Progenitor cell of endocrine pancreas (in vitro differentiated cells): ENCODE data around the gene VIPAS39. TPM values are rescaled to one million over a fixed set of nuclear protein-coding genes. Genes with fewer than 3 reads are reported as not detected.

ENCODE experiments used
- DNase-seq: peaks from one replicate; pipeline ENCODE4 v3.0.0; 2021; ENCODE audit warnings: low spot score; ENCODE audit not compliant: unreplicated experiment
- H3K27ac Mint-ChIP-seq: 2 replicates; pipeline ENCODE4 v1.8.0; 2021; ENCODE audit warnings: mild to moderate bottlenecking, moderate library complexity, mixed read lengths
- H3K27me3 Mint-ChIP-seq: 2 replicates; pipeline ENCODE4 v1.8.0; 2021; ENCODE audit warnings: mixed read lengths
- H3K36me3 Mint-ChIP-seq: 2 replicates; pipeline ENCODE4 v1.8.0; 2022; ENCODE audit warnings: mixed read lengths; ENCODE audit not compliant: insufficient read depth
- H3K4me1 Mint-ChIP-seq: 2 replicates; pipeline ENCODE4 v1.8.0; 2021; ENCODE audit warnings: low read depth, mixed read lengths
- H3K4me3 Mint-ChIP-seq: 2 replicates; pipeline ENCODE4 v1.8.0; 2021; ENCODE audit warnings: low read depth, mild to moderate bottlenecking, moderate library complexity, mixed read lengths
- H3K9me3 Mint-ChIP-seq: 2 replicates; pipeline ENCODE4 v1.8.0; 2021; ENCODE audit warnings: low read depth, mixed read lengths
- total RNA-seq: library from RNA; stranded (reverse); gene quantifications from 2 replicates; pipeline ENCODE4 v1.2.1, GENCODE V29; 2021
- TF ChIP-seq, protein P1 (sequence below): fragments of 200-600 bp; sonication (generic); IDR thresholded peaks from one replicate; pipeline ENCODE4 v1.5.0; 2021; ENCODE audit warnings: antibody characterized with exemption, mild to moderate bottlenecking; ENCODE audit not compliant: unreplicated experiment

The VIPAS39 gene
- total RNA-seq, 1 donor from 2014 or later: 30.7 TPM

DNA sequence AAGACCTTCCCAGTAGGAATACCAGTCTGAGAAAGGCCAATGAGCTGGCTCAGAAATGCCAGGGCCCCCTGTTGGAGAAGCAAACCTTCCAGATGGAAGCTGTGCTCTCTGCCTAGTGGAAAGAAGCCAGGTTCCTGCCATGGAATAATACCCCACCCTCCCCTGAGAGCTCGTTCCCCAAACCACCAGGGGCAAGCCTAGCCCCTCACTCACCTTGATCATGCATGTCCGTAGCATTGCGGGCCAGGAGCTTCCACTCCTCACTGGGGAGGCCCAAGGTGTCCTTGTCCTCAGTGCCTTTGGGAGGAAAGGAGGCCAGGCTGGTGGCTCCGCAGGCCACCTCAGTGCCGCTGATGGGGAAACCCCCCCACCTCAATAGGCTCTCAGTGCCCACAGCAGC is 20.6 kb upstream of the VIPAS39 start:
- DNase-seq: no peak
- Mint-ChIP-seq H3K4me1 (no peaks in the 10 kb centered on the region), H3K27ac (no peak overlapping the region), H3K9me3 (no peaks in the 10 kb centered on the region), H3K36me3 (no peaks in the 10 kb centered on the region), H3K27me3 (peaks cover 3% of the 10 kb centered on the region), H3K4me3 (no peak overlapping the region)
- TF ChIP-seq, protein P1, sequence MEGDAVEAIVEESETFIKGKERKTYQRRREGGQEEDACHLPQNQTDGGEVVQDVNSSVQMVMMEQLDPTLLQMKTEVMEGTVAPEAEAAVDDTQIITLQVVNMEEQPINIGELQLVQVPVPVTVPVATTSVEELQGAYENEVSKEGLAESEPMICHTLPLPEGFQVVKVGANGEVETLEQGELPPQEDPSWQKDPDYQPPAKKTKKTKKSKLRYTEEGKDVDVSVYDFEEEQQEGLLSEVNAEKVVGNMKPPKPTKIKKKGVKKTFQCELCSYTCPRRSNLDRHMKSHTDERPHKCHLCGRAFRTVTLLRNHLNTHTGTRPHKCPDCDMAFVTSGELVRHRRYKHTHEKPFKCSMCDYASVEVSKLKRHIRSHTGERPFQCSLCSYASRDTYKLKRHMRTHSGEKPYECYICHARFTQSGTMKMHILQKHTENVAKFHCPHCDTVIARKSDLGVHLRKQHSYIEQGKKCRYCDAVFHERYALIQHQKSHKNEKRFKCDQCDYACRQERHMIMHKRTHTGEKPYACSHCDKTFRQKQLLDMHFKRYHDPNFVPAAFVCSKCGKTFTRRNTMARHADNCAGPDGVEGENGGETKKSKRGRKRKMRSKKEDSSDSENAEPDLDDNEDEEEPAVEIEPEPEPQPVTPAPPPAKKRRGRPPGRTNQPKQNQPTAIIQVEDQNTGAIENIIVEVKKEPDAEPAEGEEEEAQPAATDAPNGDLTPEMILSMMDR: no peak

DNA sequence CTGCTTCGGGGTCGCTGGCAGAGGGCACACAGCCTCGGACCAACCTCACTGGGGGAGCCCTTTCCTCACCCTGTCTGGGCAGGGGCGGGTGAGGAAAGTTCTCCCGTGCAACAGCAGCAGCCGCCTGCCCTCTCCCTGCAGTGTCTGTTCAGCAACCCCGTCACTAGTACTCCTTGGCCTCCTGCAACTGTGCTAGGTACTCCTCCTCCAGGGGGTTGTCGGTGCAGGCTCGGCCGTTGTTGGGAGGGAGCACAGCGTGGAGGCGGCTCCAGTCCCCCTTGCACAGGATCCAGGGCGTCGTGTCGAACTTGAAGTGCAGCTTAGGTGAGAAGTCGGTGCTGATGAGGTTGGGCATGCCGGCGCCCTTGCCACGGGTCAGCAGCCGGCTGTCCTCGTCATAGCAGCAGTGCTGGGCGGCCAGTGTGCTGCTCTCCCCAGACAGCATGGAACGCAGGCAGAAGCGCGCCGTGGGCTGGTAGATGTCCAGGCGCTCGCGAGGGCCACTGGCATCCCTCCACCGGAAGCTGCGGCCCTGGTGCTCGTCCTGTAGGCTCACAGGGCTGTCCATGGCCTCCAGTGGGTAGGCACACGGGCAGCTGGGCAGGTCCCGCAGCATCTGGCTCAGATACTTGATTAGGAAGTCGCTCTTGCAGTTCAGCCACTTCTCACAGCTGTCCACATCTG is 18.2 kb upstream of the VIPAS39 start:
- peaks cover 5% of the 10 kb centered on the region for H3K4me1 Mint-ChIP-seq
- peaks cover 3% of the 10 kb centered on the region for H3K27me3 Mint-ChIP-seq
- DNase-seq: no peak
- no peaks in the 10 kb centered on the region for H3K9me3 Mint-ChIP-seq
- H3K4me3 Mint-ChIP-seq: no peak overlapping the region
- H3K36me3 Mint-ChIP-seq: no peaks in the 10 kb centered on the region
- H3K27ac Mint-ChIP-seq: no peak overlapping the region
- TF ChIP-seq, protein P1: no peak

DNA sequence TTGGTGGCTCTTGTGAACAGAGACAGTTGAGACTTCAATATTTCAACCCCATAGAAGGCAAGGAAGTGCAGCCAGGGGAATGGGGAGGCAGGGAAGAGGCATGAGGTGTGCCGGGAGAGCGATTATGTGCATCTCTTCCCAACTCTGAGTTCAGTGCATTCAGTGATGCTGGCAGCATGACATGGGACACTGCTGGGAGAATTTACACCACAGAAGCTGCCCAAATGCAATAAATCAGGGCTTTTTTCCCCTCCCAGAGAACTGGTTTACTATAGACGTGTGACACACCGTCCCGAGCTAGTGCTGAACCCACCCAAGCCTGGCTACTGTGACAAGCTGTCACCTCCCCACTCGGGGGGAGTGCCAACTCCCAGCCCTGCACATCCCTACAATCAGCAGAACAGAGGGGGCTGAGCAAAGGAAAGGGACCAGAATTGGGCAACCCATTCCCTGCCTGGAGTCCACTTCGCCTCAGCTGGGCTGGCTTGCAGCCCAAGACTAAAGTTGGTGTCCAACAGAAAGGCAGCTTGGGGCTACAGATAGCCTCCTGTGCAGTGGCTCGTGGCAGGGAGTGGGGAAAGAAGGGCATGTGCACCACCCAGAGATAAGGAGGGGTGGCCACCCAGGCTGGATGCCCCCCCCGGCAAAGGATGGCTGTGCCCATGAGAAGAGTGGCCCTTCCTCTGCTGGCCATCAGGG is 17.2 kb upstream of the VIPAS39 start:
- H3K4me1 Mint-ChIP-seq: peaks cover 5% of the 10 kb centered on the region
- DNase-seq: no peak
- no peaks in the 10 kb centered on the region for H3K9me3 Mint-ChIP-seq
- TF ChIP-seq, protein P1: no peak
- H3K36me3 Mint-ChIP-seq: no peaks in the 10 kb centered on the region
- H3K4me3 Mint-ChIP-seq: no peak overlapping the region
- H3K27me3 Mint-ChIP-seq: peaks cover 3% of the 10 kb centered on the region
- no peak overlapping the region for H3K27ac Mint-ChIP-seq

DNA sequence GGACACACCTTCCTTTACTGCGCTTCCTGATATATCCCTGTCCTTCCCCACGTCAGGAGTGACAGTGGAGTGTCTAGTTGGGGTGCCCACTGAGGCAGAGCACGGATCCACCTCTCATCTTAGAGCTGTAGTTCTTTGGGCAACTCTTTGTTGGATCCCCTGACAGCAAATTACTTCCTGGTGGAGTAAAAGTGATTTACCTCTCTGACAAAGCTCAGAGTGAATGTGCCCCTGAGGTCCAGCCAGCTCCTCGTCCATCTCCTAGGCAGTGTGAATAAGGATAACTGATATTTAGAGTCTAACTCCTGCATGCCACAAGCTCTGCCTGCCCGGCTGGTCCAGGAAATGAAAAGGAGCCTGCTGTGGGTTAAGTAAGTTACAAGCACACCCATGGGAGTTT is 16.5 kb upstream of the VIPAS39 start:
- Mint-ChIP-seq H3K4me3 (no peak overlapping the region), H3K4me1 (peaks cover 5% of the 10 kb centered on the region), H3K9me3 (no peaks in the 10 kb centered on the region), H3K27me3 (peaks cover 3% of the 10 kb centered on the region), H3K27ac (no peak overlapping the region), H3K36me3 (peaks cover 5% of the 10 kb centered on the region)
- TF ChIP-seq, protein P1: no peak
- DNase-seq: no peak

DNA sequence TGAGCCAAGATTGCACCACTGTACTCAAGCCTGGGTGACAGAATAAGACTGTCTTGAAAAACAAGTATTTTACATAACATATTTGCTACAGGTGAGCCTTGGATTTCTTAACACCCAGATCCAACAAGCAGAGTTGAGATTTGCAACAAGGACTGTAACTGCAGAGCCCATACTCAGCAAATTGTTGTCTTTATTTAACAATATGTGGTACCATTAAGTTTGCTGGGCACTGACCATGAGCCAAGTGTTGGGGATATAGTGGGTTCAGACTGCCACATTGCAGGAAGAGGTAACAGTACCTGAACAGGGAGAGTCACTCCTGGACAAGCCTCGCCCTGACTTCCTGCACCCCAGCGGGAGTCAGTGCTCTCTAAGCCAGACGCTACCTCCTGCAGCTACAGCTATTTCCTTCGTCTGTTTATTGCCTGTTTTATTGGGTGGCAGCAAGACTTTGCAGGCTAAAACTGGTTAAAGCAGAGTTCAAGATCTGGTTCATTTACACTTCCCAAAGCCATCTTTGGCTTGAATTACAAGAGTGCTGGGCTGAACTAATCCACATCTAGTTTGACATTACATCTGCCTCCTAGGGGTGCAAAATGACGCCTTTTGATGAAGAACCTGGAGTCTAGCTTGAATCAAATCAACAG is 12.9 kb upstream of the VIPAS39 start:
- H3K4me3 Mint-ChIP-seq: no peak overlapping the region
- peaks cover 13% of the 10 kb centered on the region for H3K36me3 Mint-ChIP-seq
- TF ChIP-seq, protein P1: no peak
- H3K4me1 Mint-ChIP-seq: peaks cover 5% of the 10 kb centered on the region
- DNase-seq: no peak
- no peak overlapping the region for H3K27ac Mint-ChIP-seq
- peaks cover under 1% of the 10 kb centered on the region for H3K27me3 Mint-ChIP-seq
- H3K9me3 Mint-ChIP-seq: no peaks in the 10 kb centered on the region
